ENCODE measurements around the gene PARS2.

Gene PARS2

DNA sequence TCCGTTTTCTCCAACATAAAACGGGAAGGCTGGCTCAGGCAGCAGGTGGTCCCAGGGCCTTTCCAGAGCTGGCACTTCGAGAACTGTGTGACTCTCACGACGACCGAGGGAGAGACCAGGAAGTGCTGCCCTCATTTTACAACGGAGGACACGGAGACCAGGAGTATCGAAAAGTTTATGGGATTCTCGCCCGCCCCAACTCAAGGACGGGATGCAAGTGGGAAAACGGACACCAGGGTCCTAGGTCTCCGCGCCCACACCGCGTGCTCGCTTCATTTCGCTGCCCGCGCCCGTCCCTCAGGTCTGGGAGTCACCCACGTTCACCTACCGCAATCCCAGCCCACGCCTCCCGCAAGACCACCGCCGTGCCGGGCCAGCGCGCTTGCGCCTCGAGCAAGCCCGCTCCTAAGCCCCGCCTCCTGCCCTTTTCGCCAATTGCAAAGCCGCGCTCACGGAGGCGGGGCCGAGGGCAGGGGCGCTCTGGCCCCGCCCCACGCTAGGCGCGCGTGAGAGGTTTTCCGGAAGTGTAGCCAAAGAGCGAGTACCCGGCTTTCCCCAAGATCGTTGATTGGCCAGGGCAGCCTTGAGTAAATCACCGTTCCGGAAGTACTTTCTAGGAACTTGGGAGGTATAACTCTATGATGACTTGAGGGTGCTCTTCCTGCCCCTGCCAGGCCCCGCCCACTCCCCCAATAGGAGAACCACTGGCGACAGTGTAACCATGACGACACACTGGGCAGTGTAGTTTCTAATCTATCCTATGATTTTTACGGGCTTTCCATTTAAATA lies at the start of gene PARS2:
PARS2 (minus strand) TSS at position 391 of the 789 bp plus-strand sequence. CDS start 5,362 bp downstream, outside the sequence.
- DNase-seq (ENCODE audit: low spot score) = peak; percentile 99

DNA sequence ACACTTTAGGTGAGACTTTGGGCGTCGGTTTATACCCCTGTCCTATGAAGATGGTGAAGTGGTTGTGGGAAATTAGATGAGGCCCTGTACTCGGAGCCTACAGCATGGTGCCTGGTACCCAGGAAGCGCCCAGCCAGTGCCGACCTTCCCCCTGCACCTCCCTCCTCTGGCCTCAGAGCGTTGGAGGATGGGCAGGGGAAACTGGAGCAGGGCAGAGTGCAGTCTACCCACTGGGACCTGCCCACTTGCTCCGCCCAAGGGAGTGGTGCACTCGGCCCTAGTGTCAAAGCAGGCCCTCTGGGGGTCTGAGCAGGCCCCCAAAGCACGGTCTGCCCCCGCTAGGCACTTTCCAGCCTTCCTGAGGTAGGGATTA lies 49.8 kb upstream of the PARS2 start:
- DNase-seq (ENCODE audit: low spot score) = no peak

DNA sequence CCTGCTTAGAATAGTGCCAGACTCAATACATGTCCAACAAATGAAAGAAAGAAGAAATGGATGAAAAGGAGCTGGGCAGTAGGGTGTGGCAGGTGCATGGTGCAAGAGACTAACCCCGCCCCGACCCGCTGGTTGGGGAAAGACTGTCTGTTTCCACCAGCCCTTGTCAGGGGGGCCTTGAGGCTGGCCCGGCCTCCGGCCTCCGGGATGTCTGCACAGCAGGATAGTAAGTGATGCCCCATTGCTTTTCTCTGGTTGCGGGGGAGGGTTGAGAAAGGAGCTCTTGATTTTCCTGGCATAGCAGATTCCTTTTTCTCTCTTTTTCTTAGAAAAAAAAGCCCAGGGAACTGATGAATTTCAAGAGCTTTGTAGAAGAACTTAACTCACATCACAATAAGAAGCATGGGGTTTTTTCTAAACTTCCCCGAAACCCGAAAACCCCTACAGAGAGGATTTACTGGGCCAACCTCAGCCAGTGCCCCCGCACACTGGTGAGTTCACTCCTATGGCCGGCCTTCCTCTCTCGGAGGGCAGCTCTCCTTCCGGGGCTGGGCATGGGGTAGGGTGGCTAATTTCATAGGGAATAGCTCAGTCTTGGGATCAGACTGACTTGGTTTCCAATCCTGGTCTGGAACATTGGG lies 49.3 kb upstream of the PARS2 start:
- DNase-seq (ENCODE audit: low spot score) = no peak

DNA sequence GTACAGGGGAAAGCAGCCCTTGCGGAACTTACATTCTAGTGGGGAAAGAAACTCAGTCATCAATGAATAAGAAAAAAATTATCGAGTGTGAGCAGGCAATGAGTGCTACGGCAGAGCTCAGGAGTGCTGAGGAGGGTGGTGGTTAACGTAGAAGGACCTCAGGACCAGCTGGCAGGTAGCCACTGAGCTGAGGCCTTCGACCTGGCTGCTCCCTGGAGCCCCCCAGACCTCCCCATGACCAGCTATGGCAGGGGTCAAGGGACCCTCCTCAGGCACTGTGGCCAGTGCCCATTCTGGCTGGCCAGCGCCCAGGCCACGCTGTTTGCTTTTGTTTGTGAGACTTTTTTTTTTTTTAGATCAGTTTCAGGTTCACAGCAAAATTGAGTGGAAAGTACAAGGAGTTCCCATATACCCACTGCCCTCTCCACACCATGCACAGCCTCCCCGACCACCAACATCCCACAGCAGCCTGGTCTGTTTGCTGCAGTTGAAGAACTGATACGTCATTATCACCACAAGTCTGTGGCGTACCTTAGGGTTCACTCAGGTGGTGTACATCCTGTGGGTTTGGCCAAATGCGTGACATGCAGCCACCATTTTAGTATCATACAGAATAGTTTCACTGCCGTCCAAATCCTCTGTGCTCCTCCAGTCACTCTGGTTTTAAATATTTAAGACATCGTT lies 48.6 kb upstream of the PARS2 start:
- no peak for DNase-seq (ENCODE audit: low spot score)

DNA sequence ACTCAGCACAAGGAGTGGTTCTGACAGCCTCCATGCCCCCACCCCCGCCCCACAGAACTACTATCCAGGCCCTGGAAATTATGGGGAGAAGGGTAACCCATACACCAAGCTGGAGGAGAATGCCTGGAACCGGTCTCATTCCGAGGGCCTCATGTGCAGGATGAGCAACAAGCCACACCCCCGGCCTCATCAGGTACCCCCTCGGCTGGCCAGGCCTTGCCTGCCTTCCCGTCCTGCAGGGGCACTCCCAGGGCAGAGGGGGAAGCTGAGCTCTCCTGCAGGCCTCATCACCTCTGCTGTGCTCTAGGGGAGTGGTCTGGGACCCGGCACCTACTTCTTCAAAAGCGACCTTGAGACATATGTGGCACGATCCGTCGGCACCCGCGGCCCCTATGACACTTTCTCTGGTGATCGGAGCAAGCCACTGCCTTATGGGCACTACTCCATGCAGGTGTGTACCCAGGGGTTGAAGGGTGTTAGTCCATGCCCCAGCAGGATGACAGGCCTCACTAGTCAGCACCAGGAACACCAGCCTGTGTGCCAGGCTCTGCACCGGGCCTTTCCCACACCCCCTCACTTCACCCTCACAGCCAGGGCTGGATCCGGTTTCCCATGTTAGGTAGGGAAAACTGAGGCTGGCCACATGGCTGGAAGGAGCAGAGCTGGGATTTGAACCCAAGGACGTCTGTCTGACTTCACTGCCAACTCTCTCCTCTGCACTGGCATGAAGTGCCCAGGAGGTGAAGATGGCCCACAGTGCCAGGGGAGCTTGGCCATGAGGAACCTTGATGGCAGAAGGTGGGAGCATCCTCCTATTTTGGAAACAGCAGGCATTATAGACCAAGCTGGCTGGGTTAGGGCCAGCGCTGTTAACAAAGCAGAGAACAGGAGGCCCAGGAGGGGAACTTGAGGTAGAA lies 47.7 kb upstream of the PARS2 start:
- no peak for DNase-seq (ENCODE audit: low spot score)

DNA sequence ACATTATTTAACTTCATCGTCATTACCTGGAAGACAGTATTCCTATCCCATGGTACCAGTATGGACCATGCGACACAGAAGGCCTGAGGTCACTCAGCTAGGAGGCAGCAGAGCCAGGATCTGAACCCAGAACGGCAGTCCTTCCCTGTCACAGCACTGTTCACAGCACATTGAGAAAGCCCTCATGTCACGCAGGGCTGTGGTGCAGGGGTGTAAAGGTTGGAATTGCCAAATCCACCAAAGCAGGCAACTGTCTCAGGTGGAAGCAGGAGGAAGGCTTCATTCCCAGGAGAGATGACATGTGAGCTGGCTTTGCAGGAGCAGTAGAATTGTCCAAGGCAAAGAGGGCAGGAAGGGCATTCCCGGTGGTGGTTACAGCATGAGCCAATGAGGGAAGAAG lies 46.7 kb upstream of the PARS2 start:
- DNase-seq (ENCODE audit: low spot score) = no peak

GRCh38 chr1:54810153-54810942 lies 46.0 kb upstream of the PARS2 start:
- DNase-seq (ENCODE audit: low spot score) = peak; percentile 35

- no peak for DNase-seq (ENCODE audit: low spot score)
Measured at GRCh38 chr1:54809496-54810074, 45.3 kb upstream of the PARS2 start.

GRCh38 chr1:54808443-54809207 lies 44.3 kb upstream of the PARS2 start:
- DNase-seq (ENCODE audit: low spot score) = no peak

DNA sequence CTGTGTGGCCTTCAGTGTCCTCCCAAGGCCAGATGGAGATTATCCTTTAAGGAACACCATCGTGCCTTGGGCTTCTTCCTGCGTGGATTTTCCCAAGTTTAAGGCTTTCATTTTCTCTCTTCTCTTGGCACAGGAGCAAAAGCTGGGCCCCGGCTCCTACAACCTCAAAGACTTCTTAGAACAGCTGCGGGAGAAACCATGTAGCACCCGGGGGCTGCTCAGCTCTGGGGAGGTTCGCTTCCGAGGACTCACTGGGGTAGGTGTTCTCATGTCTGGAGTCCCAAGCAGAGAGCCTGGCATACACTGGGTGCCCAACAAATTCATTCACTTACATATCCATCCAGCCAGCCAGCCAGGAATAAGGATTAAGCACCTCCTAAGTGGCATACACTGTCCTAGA lies 43.4 kb upstream of the PARS2 start:
- DNase-seq (ENCODE audit: low spot score) = no peak

DNA sequence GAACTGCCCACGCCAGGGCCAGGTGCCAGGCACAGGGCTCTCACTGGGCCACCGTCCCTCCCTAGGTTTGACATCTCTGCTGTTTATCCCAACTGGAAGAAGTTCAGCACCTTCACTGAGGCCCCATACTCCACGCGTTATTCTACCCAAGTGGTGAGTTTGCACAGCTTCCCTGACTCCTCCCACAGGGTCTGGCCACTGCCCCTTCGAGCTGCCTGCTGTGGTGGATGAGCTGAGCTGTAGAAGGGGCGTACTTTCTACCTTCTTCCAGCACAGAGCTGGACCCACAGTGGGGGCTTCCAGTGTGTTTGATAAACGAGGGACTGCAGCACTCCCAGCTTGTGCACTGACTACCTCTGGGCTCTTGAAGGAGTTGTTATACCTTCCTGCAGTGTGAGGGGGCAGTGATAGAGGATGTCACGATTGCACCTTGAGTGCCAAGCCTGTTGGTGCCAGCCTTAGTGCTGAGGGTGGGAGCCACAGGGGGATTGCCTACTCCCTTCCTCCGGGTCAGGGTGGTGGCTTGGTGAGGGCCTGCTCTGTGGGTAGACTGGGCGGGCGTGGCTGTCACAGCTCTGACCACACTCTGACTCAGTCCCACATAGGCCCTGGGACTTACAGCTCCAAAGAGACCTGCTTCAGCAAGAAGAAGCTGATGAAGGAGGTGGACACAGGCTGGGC lies 42.7 kb upstream of the PARS2 start:
- DNase-seq (ENCODE audit: low spot score) = no peak

DNA sequence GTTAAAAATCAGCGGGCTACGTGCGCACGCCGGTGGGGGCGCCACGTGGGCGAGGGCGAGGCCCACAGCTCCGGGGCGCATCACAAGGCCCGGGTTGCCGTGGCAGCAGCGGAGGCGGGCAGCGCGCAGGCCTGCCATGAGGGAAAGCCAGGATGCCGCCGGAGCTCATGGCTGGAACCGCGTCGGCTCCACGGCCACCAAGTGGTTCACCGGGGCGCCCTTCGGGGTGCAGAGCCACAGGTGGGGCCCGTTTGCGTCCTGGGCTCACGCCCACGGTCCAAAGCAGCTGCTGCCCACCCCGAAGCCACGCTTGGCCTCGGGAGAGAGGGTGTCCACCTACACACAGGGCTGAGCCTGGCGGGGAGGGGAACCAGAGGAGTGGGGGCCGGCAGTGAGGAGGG lies 41.7 kb upstream of the PARS2 start:
- no peak for DNase-seq (ENCODE audit: low spot score)

DNA sequence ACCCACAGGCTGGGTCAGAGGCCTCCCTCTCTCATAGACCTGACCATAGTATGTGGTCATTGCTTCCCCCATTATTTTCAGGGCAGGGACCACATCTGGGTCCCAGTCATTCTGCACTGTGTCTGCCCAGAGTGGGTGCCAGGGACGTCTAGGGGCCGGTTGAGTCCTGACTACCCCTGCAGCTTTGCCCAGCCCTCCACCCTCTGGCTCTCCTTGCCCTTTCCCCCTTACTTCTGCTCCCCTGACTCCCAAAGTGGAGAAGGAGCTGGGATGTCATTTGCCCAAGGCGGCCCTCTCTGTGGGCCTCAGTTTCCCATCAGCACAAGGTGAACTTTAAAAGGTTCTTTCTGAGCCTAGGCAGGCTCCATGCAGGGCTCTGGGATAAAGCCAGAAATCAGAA lies 41.1 kb upstream of the PARS2 start:
- no peak for DNase-seq (ENCODE audit: low spot score)

GRCh38 chr1:54804471-54805132 lies 40.3 kb upstream of the PARS2 start:
- no peak for DNase-seq (ENCODE audit: low spot score)

DNA sequence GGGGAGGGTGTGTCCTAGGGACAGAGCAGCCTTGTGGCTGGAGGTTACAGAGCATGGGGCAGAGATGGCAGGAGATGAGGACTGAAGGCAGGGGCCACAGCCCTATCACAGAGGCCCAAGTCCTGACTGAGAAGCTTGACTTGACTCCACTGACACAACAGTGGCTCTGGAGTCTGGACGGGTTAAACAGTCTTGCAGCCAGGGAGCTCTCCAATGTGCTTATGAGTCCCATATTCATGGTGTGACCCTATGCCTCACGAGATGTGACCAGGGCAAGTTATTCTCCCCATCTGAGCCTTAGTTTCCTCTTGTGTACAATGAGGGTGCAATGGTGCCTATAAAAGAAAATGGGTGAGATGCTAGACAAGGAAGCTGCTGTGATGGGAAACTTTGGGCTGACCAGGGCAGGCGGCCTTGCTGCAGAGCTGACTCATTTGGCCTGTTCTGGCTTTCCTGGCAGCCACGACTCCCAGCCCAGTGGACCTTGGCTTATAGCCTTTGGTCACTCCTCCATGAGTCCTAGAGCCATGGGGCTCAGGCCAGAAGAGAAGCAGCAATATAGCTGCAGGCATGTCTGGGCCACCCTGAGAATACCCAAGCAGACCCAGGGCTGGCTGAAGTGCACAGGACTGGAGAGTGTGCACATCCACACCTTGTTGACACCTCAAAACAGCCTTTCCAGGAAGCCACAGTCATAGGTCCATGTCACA lies 39.6 kb upstream of the PARS2 start:
- DNase-seq (ENCODE audit: low spot score) = no peak

GRCh38 chr1:54800899-54801759 lies 36.8 kb upstream of the PARS2 start, which contains the start of gene TTC22:
Gene TTC22, minus strand, starts transcription at chr1:54801323. Its CDS starts 160 bp downstream, at chr1:54801163.
- no peak for DNase-seq (ENCODE audit: low spot score)

Data from hematopoietic multipotent progenitor cell treated with erythropoietin and hydrocortisone succinate and interleukin-3 and kit ligand, for 17 days (in vitro differentiated cells).